H1 (cell line): ENCODE results near the gene FBXW2. TPM values are rescaled to one million over a fixed set of nuclear protein-coding genes. Genes with fewer than 3 reads are reported as not detected.

ENCODE experiments used
- EP300 ChIP-seq, 2 experiments: IDR thresholded peaks; 1 replicate in 1 of 2; 2 replicates in 1 of 2; pipeline ENCODE4 v1.6.1; 2011 to 2012; ENCODE audit warnings: low read depth in 2 of 2, low read length in 2 of 2, mild to moderate bottlenecking in 2 of 2, borderline replicate concordance in 1 of 2, inconsistent platforms in 1 of 2, moderate library complexity in 1 of 2
- FOSL1 ChIP-seq: IDR thresholded peaks from 2 replicates; pipeline ENCODE4 v1.6.1; 2011; ENCODE audit warnings: mild to moderate bottlenecking, low read depth, low read length, moderate library complexity; ENCODE audit not compliant: insufficient read depth
- NANOG ChIP-seq: IDR thresholded peaks from 2 replicates; pipeline ENCODE4 v1.6.1; 2011; ENCODE audit warnings: low read length, low read depth, mild to moderate bottlenecking, inconsistent platforms; ENCODE audit not compliant: insufficient read depth, poor library complexity, severe bottlenecking
- POU5F1 ChIP-seq: IDR thresholded peaks from 2 replicates; pipeline ENCODE4 v1.6.1; 2011; ENCODE audit warnings: low read depth, mild to moderate bottlenecking, low read length, moderate library complexity
- RAD21 ChIP-seq, 2 experiments: IDR thresholded peaks in 1 of 2; conservative IDR thresholded peaks in 1 of 2; 2 replicates each; pipeline ENCODE4 v1.6.1; 2011; ENCODE audit warnings: low read depth in 2 of 2, low read length in 2 of 2, improper control_type of control experiment in 1 of 2, inconsistent platforms in 1 of 2, mild to moderate bottlenecking in 1 of 2, moderate library complexity in 1 of 2
- polyA plus RNA-seq, 7 experiments: library from polyadenylated mRNA; depleted of rRNA in 3 of 7; stranded (reverse) in 5 of 7; unstranded in 2 of 7; fragments of >200 nt in 5 of 7; fragments of 200-250 nt in 2 of 7; gene quantifications; 1 replicate in 5 of 7; 2 replicates in 1 of 7; 4 replicates in 1 of 7; pipeline versions ENCODE4 v1.2.1 to v1.2.3, GENCODE V29; 2011 to 2013; ENCODE audit warnings: missing spikeins in 2 of 7, mixed read lengths in 2 of 7
- total RNA-seq: library from RNA; stranded (reverse); fragmentation: NEBNext Ultra II Directional; extraction: Animal tissue kit (Norgen Biotek cat#: 25700); gene quantifications from 2 replicates; pipeline ENCODE4 v1.2.1, GENCODE V29; 2021

FBXW2 gene
- total and polyA plus RNA-seq, 2 of the 8 experiments (the other 6 are each of a cell fraction or from before 2014, with no cell fraction given), result 19.2 to 65.3 TPM

- TF ChIP-seq RAD21 (IDR thresholded peaks at IDR 0.05 in 1 of 2, conservative IDR thresholded peaks at IDR 0.05 in 1 of 2; ENCODE audit: low read depth in 2 of 2, low read length in 2 of 2) (no peak), NANOG (no peak), FOSL1 (no peak), EP300 (IDR thresholded peaks at IDR 0.05; ENCODE audit: borderline replicate concordance in 1 of 2, low read depth in 2 of 2, low read length in 2 of 2) (no peak), POU5F1 (no peak)
Measured at GRCh38 chr9:120829650-120830049, 36.4 kb upstream of the FBXW2 start (continued).
